Measurements from ENCODE around the gene SEZ6L2.
A peak's percentile ranks its signal among the peaks of the same experiment; 100 is the strongest.
"Not testable (repeated sequence)": the region's sequence is repeated elsewhere in the genome, so short reads cannot be mapped to it uniquely, and the experiment has no call there.

SEZ6L2 gene

DNA sequence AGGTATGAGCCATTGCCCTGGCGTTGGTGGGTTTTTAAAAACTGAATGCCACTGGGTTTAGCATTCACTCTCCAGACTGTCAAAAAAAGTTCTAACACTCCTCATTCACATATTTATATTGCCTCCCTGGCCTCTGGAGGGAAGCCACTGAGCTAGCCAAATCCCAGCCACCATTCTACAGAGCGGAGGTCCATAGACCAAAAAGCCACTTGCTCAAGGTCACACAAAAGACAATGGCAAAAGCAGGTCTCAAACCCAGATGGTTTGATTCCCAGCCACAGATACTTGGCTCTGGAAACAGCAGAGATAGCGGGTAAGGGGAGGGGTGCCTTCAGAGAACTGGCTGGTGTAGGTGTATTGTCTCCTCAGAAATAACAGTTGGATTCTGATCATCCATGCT lies 18.3 kb downstream of the SEZ6L2 start:
- no peak for DNase-seq

DNA sequence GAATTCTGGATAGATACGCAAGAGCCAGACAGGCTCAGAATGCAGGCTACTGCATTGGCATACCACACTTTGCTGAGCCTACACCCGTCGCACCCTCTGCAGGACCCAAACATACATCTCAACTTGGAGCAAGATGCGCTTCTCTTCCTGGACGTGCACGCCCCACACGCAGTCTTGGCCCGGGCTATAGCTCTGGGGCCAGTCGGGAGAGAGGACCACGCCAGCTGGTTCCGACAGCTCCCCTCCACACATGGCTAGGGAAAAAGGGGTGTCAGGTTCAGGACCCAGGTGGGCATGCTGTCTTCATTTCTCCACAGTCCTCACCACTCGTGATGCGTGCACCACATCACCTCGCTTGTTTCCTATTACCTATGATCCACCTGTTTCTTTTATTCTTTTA lies 21.2 kb downstream of the SEZ6L2 start:
- DNase-seq = no peak

DNA sequence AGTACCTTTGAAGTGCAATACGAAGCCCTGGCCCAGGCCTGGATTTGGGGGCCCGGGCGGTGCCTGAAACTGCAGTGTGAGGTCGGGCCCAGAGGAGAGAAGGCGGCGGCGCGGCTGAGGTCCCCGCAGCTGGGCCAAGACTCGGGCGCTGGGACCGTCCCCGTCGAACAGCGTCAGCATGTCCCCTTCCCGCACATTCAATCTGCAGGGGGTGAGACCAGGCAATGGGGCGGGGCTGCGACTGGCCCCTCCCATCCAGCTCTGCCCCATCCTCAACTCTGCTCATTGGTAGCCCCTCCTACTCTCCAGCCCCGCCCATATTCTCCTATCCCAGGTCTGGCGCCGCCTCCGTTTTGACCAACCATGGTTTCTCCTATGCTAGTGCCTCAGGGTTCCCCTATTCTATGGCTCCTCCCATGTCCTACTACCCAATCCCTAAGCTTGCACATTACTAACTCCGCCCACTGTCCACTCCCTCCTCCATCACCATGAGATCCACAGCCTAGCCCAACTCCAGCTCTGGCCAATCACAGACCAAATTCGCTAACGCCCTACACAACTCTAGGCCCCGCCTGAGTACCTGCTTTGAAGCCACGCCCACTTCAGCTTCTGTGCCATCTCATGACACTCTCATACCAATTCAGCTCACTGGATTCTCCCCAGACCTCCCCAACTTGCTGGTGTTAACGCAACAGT lies 21.9 kb downstream of the SEZ6L2 start:
- DNase-seq = peak; percentile 77 to 86 (median 80)

DNA sequence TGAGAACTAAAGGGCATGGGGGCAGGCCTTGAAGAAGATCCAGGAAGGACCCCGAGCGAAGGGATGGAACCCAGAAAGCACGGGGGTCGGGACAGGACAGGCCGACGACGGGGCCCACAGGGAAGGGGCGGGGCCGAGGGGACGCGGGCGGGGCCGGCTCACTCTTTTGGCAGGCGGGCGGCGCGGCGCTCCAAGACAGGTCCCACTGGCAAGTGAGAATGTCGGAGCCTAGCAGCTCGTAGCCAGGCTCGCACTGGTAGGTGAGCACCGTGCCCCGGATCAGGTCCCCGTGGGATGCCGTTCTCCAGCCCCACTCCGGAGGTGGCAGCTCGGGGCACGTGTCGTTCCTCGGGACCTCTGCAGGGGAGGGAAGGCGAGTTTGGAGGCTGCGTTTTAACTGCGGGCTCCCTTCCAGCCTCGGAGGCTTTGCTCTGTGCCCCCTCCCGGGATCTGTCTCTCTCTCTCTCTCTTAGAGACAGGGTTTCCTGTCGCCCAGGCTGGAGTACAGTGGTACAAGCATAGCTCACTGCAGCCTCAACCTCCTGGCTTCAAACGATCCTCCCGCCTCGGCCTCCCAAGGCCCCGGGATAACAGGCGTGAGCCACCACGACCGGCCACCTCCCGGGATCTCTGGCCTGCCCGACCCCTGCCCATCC lies 22.6 kb downstream of the SEZ6L2 start:
- peak in 2 of 3 donors; percentile 11 to 45 for DNase-seq

DNA sequence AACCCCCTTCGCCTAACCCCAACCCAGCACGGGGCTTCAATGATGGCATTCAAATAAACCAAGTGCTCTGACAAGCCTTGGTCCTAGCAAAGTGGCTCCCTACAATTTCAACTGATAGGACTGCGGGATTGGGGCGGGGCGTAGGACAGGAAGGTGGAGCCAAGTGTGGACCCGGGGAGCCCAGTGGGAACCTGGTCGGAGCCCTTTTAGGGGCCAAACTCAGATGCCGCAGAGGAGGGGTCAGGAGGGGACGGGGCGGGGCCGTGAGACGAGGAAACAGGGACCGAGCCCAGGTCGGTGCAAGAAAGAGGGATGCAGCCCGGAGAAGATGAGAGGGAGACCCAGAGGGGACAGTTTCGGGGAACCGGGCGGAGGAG lies 23.1 kb downstream of the SEZ6L2 start:
- DNase-seq = peak in 2 of 3 donors; percentile 10 to 17

DNA sequence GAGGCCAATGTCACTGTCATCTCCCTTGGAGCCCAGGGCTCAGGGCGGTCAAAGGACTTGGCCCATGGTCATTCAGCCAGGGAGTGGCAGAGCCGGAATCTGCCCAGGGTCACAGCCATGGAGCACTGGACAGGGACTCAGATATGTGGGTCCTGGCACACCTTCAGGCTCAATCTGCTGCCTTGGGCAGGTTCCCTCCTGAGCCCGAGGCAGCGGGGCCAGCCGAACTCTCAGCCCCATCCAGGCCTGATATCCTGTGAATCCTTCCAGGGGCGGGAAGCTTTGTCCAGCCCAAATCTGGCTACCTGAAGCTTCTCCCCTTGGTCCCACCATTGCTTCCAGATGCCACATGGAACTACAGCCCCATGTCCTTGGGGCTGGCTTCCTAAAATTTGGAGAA lies 24.1 kb downstream of the SEZ6L2 start:
- no peak for DNase-seq

DNA sequence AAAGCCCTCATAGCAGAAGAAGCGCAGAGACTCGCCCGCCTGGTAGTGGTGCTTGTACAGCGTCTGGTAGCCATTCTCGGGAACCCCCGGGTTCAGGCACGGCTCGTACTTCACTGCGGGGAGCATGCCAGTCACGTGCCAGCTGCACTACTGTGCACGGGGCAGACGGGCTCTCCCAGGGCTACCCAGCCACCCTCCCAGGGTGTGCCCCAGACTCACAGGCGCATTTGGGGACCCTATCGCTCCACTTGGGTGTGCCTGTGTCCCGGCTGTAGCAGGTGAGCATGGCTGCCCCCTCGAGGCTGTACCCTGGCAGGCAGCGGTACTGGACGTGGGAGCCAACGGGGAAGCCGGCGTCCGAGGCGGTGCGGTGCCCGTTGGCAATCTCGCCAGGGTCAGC lies 26.0 kb downstream of the SEZ6L2 start:
- DNase-seq = no peak

DNA sequence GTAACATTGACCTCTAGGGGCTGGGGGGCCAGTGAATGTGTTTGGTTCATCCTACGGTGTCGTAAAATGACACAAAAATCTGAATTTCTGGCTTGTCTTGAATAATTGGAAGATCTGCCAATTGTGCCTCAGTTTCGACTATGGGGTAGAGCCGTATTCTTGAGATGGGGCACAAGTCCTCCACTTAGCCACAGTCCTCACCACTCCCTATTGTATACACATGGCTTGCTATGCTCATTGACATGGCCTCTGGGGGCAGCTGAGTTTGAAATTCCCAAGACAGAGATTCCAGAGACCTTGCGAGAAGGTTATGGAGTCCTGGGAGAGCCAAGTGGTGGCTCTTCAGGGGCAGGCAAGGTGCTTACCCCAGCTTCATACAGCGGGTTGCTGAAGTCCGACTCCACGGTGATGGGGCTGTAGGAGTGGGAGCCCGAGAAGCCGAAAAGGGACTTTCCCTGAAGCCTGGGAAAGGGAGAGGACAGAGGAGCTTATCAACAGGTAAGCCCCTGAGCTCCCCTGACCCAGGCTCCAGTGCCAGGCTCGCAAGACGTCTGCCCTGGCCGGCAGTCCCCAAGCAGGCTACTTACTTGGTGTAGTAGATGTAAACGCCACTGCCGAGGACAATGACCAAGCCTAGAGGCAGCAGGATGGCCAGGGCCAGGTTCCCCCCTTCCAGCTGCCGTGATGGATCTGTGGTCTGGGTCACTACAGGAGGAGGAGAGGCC lies 27.4 kb downstream of the SEZ6L2 start:
- DNase-seq = no peak

DNA sequence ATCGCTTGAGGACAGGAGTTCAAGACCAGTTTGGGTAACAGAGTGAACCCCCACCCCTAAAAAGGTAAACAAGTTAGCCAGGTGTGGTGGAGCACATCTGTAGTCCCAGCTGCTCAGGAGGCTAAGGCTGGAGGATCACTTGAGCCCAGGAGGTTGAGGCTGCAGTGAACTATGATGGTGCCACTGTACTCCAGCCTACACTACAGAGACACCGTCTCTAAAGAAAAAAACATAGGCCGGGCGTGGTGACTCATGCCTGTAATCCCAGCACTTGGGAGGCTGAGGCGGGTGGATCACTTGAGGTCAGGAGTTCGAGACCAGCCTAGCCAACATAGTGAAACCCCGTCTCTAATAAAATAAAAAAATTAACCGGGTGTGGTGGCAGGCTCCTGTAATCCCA lies 30.3 kb downstream of the SEZ6L2 start:
- DNase-seq = not testable (repeated sequence)

DNA sequence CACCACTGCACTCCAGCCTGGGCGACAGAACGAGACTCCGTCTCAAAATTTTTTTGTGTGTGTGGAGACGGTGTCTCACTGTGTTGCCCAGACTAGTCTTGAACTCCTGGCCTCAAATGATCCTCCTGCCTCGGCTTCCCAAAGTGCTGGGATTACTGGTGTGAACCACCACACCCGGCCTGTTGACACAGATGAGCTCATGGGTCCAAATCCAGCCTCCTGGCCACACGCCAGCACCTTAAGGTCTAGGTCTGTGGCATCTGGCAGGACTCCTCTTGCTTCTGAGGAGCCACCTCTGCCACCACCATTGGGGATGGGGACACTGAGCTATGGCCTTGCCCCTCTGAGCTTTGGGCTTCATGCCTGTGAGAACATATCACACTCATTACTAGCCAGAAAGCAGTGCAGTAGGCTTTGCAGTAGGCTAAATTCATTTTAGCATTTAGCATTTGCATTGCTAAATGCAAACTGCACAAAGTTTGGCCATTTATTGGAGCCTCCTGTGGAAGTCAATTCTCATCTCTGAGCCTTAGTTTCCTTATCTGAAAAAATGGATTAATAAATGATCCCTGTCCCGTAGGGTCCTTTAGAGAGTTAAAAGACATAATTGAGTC lies 30.8 kb downstream of the SEZ6L2 start:
- DNase-seq = no peak

DNA sequence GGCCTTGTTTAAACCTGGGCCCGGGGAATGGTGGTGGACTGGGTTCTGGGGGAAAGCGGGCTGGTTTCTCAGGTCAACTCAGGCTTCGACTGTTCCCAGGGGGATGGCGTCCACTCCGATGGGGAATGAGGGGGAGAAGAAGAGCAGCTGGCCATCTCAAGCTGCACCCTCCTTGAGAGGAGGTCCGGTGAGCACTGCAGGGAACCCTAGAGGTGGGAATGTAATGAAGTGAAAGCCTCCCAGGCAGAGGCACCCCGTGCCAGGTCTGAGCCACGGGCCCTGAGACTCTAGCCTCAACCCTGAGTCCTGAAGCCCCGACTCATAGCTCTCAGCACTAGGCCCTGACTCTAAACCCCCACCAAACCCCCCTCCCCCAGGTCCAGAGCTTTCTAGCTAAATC lies 35.1 kb downstream of the SEZ6L2 start:
- DNase-seq = no peak

DNA sequence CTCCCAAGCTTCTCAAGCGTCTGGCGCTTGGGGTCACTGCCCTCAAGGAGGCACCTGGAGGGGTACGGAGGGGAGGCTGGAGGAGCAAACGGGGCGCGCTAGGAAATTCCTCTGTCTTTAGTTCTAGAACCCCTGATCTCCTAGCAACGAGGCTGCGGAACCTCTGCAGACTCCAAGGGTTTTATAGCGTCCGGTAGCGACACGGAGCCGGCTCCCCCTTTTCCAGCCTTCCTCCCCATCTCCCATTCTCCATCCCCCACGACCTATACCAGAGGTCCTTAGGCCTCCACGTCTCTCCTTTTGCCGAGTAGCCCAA lies 35.7 kb downstream of the SEZ6L2 start:
- DNase-seq = no peak

DNA sequence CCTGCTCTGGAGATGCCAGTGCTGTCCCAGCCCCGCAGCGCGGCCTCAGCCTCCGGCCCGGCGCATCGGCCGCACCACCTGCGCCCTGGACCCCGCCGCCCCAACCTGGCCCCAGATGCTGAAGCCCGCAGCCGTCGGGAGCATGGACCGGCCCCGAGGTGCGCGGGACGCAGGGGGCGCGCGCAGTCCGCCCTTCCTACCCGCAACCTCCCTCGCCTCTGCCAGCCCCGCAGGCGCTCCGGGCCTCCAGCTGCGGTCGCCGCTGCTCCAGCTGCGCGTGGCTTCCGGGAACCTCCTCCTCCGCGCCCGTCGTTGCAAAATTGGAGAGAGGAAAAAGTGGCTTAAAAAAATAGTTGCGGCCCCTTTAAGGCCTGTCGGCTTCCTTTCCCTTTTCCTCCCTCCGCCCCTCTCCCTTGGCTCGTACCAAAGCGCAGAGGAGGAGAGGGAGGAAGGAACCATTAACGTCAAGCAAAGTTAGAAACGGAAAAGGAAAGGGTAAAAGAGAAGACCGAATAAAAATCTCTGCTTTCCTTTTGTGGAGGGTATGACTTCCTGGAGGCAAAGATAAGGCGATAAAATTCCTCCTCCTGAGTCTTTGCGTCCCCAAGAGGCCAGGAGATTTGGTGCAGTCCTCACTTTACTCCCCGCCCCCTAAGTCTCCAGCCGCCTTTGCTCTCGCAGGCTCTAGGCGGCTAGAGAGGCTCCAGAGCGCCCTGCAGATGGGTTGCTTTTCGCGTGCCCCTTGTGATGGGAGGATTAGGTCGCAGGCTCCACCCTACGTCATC lies 36.3 kb downstream of the SEZ6L2 start, which contains the start of gene CDIPT:
Gene CDIPT, minus strand, starts transcription at position 343 of the 785 bp plus-strand sequence. CDS start 369 bp downstream, outside the sequence.
- DNase-seq = peak; percentile 97 to 98 (median 98)

DNA sequence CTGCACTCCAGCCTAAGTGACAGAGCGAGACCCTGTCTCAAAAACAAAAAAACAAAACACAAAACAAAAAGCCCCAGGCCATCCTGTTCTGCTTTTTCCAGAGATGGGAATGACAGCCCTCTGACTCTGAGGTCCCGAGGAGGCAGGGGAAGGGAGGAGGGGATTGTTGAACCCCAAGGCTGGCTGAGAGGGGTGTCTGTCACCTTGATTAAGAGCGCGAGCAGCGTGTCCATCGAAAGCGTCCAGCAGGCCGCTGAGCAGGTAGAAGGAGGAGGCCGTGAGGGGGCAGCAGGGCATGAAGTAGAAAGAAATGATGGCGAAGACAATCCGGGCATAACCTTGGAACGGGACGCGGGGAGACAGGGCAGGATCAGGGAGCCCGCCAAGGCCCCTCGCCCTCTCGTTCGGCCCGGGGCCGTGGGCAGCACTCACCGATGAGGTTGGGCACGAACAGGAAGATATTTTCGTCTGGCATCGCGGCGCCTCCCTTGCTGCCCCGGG lies 36.9 kb downstream of the SEZ6L2 start:
- peak; percentile 20 to 42 (median 35) for DNase-seq

DNA sequence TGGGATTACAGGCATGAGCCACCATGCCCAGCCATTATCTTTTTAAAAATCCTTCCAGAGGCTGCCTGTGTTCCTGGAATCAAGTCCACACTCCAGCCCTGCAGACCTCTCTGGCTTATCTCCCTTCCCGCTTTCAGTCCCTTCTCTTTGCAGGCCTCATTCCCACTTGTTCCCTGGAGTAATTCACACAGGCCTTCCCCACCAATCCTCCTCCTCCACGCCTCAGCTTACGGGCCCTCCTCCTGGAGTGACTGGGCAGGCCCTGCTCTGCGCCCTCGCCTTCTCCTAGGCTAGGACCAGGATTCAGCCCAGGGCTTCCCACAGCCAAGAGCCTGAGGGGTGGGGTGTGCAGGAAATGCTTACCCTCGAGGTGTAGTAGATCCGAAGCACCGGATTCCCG lies 39.1 kb downstream of the SEZ6L2 start:
- DNase-seq = no peak

DNA sequence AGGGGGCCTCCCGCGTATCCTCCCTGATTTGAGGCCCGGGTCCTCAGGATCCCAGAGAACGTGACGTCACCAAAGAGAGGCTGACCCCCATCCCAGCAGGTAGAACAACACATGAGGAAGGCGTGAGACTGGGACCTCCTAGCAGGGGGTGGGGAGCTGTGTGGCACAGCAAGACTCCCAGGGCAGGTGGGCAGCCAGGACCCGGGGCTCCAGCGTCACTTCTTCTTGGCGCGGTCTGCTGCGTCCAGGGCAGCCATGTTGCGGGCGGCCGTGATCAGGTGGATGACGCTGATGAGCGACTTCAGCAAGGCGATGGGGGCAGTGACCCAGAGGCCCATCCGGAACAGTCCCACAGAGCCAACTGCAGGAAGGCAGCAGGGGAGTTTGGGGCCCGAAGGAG lies 40.4 kb downstream of the SEZ6L2 start:
- no peak for DNase-seq

DNA sequence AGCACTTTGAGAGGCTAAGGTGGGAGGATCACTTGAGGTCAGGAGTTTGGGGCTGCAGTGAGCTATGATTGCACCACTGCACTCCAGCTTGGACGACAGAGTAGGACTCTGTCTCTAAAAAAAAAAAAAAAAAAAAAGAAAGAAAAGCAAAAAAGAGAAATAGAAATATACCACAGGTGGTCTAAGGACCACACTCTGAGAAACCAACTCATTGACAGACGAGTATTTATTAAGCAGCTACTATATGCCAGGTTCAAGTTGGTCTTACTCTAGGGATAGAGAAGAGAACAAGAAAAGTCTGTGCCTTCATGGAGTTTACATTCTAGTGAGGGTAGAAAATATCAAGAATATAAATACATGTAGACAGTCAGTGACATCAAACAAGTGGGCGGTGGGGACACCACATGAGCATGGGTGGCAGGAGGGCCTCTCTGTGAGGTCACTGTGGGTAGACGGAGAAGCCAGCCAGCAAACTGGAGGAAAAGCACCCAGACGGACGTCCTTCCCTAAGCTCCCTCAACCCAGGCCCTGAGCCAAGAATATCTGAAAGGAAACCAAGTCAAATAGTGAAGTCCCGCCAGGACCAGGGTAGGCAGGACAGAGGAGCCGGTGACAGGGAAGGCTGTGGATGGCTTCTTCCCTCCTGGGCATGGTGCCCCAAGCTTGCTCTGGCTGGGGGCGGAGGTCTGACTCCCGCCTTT lies 41.1 kb downstream of the SEZ6L2 start:
- DNase-seq = peak; percentile 63 to 78 (median 74)

DNA sequence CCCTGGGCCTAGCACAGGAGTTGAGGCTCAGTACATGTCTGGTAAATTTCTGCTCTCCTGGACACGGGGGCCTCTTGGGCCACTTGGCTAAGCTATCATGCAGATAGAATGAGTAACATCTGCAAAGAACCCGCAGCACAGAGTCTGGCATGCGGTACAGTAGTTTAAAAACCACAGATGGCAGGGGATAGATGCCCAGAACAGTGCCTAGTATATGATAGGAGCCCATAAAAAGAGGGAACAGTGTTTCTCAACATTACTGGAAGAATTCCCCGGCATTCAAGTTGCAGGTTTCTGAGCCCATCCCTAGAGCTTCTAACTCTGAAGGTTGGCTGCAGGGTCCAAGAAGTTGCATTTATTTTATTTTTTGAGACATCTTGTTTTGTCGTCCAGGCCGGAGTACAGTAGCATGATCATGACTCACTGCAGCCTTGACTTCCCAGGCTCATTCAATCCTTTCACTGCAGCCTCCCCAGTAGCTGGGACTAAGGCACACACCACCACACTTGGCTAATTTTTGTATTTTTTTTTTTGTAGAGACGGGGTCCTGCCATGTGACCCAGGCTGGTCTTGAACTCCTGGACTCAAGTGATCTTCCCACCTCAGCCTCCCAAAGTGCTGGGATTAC lies 42.1 kb downstream of the SEZ6L2 start:
- peak in 1 of 3 donors; percentile 7 for DNase-seq

DNA sequence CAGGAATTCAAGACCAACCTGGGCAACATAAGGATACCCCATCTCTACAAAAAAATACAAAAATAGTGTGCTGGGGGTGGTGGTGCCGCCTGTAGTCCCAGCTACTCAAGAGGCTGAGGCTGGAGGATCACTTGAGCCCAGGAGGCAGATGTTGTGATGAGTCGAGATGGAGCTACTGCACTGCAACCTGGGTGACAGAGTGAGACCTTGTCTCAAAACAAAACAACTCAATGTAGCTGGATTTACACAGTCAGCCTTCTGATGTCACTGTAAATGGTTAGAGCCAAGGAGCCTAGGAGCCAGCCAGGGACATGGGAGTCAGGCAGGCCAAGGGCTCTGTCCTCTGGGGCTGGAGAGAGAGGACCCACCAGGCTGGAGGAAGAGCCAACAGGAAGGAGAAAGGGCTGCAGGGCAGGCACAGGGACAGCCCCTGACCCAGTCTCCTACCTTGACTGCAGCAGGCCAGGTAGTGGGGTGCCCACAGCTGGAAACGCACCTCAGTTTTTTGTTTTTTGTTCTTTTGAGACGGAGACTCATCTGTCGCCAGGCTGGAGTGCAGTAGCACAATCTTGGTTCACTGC lies 44.7 kb downstream of the SEZ6L2 start:
- DNase-seq = no peak

DNA sequence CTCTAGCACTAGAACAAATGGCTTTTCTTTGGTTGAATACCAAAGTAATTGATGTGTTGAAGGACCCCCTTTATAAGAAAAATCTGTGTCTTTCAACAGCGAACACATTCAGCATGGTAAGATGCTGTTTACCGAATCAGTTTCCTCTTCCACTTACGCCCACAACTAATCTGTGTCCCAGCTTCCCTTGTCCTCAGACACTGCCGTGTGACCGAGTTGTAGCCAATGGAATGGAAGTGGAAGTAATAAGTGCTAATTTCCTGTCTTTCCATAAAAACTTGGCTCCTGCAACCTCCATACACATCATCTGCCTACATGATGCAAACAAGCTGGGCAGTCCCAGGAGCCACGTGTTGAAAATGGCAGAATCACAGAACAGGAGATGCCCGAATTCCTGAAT lies 46.7 kb downstream of the SEZ6L2 start:
- DNase-seq = peak; percentile 51 to 69 (median 57)

DNA sequence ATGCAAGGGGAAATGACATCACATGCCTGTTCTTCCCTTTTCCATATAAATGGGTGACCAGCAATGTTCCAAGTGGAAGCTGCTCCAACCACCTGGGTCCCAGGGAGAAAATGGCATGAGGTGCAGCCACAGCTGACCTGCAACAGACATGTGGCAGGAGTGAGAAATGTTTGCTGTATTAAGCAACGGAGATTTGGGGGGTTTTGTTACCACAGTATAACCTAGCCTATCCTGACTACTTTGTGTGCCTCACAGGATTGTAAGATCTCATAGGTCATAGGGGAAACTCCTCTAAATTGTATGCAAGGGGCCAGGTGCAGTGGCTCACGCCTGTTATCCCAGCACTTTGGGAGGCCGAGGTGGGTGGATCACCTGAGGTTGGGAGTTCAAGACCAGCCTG lies 48.4 kb downstream of the SEZ6L2 start:
- DNase-seq = no peak
